Cardiac muscle cell (in vitro differentiated cells and primary cell): ENCODE data around the gene SLC29A3. TPM values are rescaled to one million over a fixed set of nuclear protein-coding genes. Genes with fewer than 3 reads are reported as not detected.

Experiments used
- DNase-seq, 2 donors: peaks; one replicate each; pipeline versions ENCODE4 v3.0.0 to v3.0.0-alpha.2; 2010 to 2017; ENCODE audit warnings: low read depth in 1 of 2, low spot score in 1 of 2
- H3K27ac ChIP-seq: fragments of 200-600 bp; sonication (generic); 2 replicates; pipeline ENCODE4 v1.5.1; 2016
- H3K27me3 ChIP-seq: fragments of 200-600 bp; sonication (generic); 2 replicates; pipeline ENCODE4 v1.6.0; 2016; ENCODE audit warnings: control low read depth
- H3K36me3 ChIP-seq: fragments of 200-600 bp; sonication (generic); 2 replicates; pipeline ENCODE4 v1.5.1; 2016; ENCODE audit warnings: control low read depth
- H3K4me1 ChIP-seq: fragments of 200-600 bp; sonication (generic); 2 replicates; pipeline ENCODE4 v1.8.1; 2017; ENCODE audit warnings: low read depth, mild to moderate bottlenecking, mixed run types
- H3K4me3 ChIP-seq: fragments of 200-600 bp; sonication (generic); 2 replicates; pipeline ENCODE4 v1.5.1; 2016; ENCODE audit warnings: mild to moderate bottlenecking
- H3K9me3 ChIP-seq: fragments of 200-600 bp; sonication (generic); 2 replicates; pipeline ENCODE4 v1.5.1; 2017; ENCODE audit warnings: low read depth, mild to moderate bottlenecking, control low read depth
- polyA plus RNA-seq: library from polyadenylated mRNA; unstranded; fragments of >200 nt; fragmentation: Nextera tagmentation; extraction: Ambion mirVana; gene quantifications from 2 replicates; pipeline ENCODE4 v1.2.1, GENCODE V29; 2016
- total RNA-seq: library from RNA; depleted of rRNA; stranded (reverse); fragments of >200 nt; gene quantifications from 2 replicates; pipeline ENCODE4 v1.2.3, GENCODE V29; 2016
- TF ChIP-seq, protein P1 (sequence below): IDR thresholded peaks from 2 replicates; pipeline ENCODE4 v1.5.1; 2012; ENCODE audit warnings: low read depth, mild to moderate bottlenecking, low read length

SLC29A3 gene
- total and polyA plus RNA-seq, 2 experiments from 2014 or later: 3.5 to 4.0 TPM

DNA sequence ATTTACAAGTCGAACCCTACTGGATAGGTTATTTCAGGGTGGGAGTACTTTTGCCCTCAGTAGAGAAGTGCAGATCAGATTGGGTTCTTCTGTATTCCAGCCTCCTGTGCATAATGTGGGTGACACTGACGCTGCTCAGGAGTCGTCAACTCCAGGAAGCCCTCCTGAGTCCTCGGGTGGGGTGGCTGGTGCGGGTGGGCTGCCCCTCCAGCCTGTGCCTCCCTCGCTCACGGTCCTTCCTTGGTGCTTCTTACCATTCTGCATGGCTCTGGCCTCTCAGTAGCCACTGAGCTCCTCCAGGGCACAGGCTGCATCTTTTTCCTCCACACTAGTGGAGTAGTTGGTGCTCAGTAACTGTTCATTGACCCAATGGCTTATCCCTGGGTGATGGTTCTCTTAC lies 82.0 kb downstream of the SLC29A3 start:
- Histone ChIP-seq H3K27ac (no peak overlapping the region), H3K9me3 (no peaks in the 10 kb centered on the region), H3K36me3 (no peaks in the 10 kb centered on the region), H3K4me1 (peaks cover 8% of the 10 kb centered on the region), H3K27me3 (peaks cover 43% of the 10 kb centered on the region), H3K4me3 (no peak overlapping the region)
- no peak for DNase-seq
- TF ChIP-seq, protein P1, sequence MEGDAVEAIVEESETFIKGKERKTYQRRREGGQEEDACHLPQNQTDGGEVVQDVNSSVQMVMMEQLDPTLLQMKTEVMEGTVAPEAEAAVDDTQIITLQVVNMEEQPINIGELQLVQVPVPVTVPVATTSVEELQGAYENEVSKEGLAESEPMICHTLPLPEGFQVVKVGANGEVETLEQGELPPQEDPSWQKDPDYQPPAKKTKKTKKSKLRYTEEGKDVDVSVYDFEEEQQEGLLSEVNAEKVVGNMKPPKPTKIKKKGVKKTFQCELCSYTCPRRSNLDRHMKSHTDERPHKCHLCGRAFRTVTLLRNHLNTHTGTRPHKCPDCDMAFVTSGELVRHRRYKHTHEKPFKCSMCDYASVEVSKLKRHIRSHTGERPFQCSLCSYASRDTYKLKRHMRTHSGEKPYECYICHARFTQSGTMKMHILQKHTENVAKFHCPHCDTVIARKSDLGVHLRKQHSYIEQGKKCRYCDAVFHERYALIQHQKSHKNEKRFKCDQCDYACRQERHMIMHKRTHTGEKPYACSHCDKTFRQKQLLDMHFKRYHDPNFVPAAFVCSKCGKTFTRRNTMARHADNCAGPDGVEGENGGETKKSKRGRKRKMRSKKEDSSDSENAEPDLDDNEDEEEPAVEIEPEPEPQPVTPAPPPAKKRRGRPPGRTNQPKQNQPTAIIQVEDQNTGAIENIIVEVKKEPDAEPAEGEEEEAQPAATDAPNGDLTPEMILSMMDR: no peak

DNA sequence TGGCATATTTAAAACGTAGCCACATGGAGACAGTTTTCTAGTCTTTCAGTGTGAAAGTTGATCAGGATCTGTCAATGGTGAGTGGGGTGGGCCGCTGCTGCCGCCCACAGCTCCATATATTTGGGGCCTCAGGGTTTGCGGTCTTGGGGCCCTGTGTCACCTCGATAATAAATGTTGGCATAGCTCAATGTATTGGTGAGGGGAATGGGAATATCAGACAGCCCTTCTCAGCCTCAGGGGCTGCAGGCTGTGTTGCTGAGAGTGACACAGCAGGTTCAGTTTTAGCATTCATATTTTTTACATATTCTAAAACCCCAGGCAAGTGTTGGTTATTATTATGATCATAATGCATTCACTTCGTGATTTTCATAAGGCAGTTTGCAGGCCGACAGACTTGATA lies 82.9 kb downstream of the SLC29A3 start:
- Histone ChIP-seq H3K27ac (no peak overlapping the region), H3K27me3 (peaks cover 36% of the 10 kb centered on the region), H3K9me3 (no peaks in the 10 kb centered on the region), H3K4me3 (no peak overlapping the region), H3K36me3 (no peaks in the 10 kb centered on the region), H3K4me1 (peaks cover 8% of the 10 kb centered on the region)
- TF ChIP-seq, protein P1: no peak
- DNase-seq: no peak

DNA sequence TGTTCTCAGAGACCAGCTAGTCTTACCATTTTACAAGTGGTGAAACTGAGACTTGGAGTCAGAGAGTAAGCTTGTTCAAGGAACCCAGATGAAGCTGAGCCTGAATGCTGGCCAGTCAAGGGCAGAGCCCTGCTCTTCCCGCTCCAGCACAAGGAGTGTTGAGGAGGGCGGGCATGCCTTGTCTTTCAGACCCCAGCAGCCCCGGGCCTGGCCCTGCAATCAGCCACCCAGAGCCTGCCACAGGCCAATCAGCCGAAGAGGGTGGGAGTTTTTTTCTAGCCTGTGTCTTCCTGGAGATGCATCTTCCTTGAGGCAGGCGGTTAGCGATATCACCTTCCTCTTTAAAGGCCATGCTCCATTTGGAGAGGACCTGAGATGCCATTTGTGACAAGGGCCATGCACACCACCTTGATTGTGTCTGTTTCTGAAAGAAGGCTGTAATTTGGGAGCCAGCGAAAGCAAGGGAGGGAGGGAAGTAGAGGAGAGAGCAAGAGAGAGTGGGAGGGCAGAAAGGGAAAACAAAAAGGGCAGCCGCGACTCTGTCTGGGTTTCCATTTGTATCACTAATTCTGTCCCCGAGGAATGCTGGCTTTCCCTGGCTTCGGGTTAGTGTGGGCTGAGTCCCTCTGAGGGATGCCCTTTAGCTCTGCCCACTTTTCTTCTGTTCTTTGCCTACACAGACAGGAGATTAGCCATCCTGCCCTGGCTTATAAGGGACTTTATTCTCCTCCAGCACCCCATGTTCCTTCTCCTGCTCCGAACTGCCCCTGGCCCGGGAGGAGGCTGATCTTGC lies 85.6 kb downstream of the SLC29A3 start:
- Histone ChIP-seq H3K27me3 (peaks cover 9% of the 10 kb centered on the region), H3K4me1 (no peaks in the 10 kb centered on the region), H3K27ac (no peak overlapping the region), H3K4me3 (no peak overlapping the region), H3K9me3 (no peaks in the 10 kb centered on the region), H3K36me3 (no peaks in the 10 kb centered on the region)
- TF ChIP-seq, protein P1: no peak
- no peak for DNase-seq

DNA sequence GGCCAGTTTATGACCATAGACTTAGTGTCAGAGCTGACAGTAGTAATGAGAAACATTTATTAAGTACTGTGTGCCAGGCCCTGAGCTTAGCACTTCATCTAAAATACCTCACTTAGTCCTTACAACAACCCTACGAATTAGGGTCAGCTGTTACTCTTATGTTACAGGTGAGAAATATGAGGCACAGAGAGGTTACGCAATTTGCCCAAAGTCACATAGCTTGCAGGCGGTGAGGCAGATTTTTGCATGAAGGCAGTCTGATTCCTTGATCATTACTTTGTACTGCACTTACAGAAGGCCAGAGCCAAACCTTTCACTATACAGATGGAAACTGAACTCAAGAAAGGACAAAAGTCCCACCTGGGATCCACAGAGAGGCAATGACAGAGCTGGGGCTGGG lies 87.8 kb downstream of the SLC29A3 start:
- Histone ChIP-seq H3K27ac (no peak overlapping the region), H3K4me1 (no peaks in the 10 kb centered on the region), H3K9me3 (no peaks in the 10 kb centered on the region), H3K27me3 (no peaks in the 10 kb centered on the region), H3K4me3 (no peak overlapping the region), H3K36me3 (no peaks in the 10 kb centered on the region)
- TF ChIP-seq, protein P1: no peak
- DNase-seq: no peak

DNA sequence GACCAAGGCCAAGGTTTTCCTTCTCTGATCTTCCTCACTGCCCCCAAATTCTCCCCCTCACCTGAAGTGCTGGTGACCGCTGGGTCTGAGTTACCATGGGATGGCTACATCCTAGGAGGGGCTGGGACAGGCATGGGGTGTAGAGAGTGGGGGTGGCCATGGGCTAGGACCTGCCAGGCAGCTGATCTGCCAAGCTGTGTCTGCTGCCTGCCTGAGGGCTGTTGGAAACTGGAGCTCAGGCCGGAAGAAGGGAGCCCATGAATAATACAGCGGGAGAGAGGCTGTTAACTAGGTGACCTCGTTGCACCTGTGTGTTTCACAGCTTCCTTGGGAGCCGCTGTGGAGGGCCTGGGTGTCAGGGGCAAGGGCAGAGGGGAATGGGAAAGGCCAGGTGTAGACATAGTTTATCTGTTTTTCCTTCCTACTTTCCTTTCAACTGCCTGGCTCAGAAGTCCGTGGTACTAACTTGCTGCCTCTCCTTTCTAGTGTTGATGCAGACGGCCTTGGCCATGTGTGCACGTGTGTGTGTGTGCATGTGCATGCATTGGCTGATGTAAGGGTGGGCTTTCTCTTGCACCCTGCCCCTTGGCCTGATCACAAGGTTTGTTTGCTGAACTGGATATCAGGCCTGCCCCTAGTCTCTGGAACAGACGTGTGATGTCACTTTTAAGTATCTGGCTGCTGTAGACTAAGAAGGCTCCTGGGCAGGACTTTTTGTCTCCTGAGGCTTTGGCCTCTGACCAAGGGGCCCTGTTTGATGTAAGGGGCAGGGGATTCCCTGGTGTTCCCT lies 89.6 kb downstream of the SLC29A3 start:
- Histone ChIP-seq H3K36me3 (no peaks in the 10 kb centered on the region), H3K4me3 (no peak overlapping the region), H3K27ac (no peak overlapping the region), H3K9me3 (no peaks in the 10 kb centered on the region), H3K27me3 (no peaks in the 10 kb centered on the region), H3K4me1 (no peaks in the 10 kb centered on the region)
- TF ChIP-seq, protein P1: no peak
- DNase-seq: no peak
